GM12874 (cell line): ENCODE measurements around the gene FANCC.

Source experiments
- TF ChIP-seq, protein P1 (sequence below): IDR thresholded peaks from 2 replicates; pipeline ENCODE4 v1.5.1; 2011; ENCODE audit warnings: low read depth, mild to moderate bottlenecking, control low read depth, low read length, moderate library complexity; ENCODE audit not compliant: insufficient read depth

Gene FANCC

DNA sequence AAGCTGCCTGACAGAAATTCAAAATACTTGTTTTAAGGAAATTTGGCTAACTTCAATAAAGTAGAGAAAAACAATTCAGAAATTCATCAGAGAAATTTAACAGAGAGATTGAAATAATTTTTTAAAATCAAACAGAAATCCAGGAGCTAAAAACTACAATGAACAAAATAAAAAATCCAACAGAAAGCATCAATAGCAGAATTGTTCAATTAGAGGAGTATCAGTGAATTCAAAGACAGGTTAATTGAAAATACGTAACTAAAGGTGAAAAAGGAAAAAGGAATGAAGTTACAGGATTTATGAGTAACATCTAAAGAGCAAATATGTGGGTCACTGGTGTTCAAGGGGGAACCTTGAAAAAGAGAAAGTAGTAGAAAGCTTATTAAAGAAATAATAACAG, 36.8 kb downstream of the FANCC start:
- TF ChIP-seq, protein P1, sequence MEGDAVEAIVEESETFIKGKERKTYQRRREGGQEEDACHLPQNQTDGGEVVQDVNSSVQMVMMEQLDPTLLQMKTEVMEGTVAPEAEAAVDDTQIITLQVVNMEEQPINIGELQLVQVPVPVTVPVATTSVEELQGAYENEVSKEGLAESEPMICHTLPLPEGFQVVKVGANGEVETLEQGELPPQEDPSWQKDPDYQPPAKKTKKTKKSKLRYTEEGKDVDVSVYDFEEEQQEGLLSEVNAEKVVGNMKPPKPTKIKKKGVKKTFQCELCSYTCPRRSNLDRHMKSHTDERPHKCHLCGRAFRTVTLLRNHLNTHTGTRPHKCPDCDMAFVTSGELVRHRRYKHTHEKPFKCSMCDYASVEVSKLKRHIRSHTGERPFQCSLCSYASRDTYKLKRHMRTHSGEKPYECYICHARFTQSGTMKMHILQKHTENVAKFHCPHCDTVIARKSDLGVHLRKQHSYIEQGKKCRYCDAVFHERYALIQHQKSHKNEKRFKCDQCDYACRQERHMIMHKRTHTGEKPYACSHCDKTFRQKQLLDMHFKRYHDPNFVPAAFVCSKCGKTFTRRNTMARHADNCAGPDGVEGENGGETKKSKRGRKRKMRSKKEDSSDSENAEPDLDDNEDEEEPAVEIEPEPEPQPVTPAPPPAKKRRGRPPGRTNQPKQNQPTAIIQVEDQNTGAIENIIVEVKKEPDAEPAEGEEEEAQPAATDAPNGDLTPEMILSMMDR = no peak

DNA sequence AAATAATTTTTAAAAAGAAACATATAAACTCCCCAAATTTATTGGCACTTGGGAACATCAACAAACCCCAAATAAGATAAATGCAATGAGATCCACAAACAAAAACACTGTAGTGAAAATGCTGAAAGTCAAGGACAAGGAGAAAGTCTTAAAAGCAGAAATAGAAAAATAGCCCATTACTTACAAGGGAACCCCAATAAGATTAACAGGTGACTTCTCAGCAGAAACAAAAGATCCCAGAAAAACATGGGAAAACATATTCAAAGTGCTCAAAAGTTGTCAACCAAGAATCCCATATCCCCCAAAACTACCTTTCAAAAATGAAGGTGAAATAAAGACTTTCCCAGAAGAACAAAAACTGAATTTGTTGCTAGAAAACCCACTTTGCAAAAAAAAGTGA, 40.0 kb downstream of the FANCC start:
- TF ChIP-seq, protein P1 = no peak

DNA sequence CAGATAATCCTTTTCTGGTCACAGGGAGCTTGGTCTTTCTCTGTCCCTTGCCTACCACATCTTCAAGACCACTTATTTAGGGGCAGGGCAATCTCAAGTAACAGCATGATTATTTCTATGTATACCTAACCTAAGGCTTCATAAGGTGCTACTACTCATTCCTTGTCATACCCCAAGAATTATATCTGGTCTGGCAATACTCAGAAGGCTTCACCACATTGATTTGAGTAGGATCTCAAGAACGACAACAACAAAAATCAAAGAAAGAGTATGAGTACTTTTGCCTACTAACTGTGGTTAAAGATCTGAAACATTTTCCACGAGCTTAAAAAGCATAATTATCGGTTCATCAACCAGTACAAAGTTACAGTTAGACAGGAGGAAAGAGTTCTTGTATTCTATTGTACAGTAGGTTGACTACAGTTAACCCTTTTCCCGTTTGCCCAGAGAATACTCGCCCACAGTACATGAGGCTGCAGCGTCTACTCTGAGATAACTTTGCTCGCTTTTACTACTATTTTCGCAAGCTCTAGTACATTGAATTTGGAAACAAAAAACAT, 41.0 kb downstream of the FANCC start:
- TF ChIP-seq, protein P1 = no peak

DNA sequence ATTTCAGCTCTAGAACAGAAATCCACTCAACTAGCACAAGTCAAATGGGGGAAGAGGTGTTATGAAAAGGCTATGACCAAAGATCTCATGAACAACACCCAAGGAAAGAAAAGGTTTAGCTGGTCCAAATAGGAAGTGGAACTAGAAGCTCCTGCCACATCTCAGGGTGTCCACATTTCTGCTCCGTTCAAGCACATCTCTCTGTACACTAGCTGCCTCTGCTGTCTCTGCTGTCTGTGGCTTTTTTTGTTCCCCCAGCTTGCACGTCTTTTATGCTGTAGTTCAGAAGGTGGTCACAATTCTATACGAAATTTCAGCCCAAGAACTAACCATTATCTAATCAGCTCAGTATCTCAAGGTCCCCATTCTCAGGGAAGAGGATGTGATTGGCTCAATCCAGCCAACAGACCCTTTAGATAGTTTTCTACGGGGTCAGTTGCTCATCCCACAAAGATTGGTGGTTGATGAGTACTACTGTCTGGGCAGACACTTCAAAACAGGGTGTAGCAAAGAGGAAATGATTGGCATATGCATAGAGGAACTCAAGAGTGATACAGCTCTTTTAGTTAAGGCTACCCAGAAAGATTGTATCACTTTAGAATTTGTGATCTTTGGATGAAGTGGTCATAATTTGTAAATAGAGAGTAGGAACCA, 44.0 kb downstream of the FANCC start:
- TF ChIP-seq, protein P1 = no peak

DNA sequence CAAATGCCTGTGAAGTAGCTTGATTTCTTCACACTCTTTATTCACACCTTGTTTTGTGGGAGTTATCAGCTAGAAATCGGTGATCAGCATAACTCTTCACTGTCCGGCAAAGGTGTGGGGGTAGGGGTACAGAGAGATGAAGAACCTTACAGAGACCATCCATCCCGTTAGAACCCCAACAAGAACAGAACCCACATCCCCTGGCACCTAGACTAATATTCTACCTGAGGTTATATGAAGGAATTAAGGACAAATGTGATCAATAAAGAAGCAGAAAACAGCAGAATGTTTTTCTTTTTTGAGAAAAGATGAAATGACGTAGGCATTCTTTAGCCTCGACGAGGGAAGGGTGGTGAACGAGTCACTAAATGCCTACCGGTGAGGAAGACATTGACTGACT, 44.7 kb downstream of the FANCC start:
- TF ChIP-seq, protein P1 = no peak

GRCh38 chr9:95270790-95271189, 46.7 kb downstream of the FANCC start:
- TF ChIP-seq, protein P1 = no peak

DNA sequence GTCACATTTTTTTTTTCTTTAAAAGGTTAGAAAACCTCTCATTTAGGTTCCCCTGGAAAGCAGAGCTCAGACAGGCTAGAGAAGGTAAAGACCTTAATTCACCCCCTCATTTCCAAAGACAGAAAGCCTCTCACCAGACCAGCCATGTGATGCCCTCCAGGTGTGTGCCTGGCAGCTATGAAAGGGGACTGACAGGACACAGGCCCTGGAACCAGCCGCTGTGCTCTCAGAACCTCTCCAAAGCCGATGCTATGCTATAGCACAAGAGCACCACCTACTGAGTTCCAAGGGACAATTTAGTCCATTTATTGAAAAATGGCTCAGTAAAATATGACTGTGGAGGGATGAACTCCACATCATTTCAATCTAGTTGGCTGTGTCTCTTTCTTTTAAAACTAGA, 48.8 kb downstream of the FANCC start:
- TF ChIP-seq, protein P1 = 0 out of 2 replicates have a peak, but pooled peaks have one; percentile 11
